ENCODE results near the gene LST1. TPM values are rescaled to one million over a fixed set of nuclear protein-coding genes. Genes with fewer than 3 reads are reported as not detected.

LST1 gene
- total and polyA plus RNA-seq, 2 of the 8 experiments (the other 6 are each of a cell fraction or from before 2014, with no cell fraction given), result not detected

DNA sequence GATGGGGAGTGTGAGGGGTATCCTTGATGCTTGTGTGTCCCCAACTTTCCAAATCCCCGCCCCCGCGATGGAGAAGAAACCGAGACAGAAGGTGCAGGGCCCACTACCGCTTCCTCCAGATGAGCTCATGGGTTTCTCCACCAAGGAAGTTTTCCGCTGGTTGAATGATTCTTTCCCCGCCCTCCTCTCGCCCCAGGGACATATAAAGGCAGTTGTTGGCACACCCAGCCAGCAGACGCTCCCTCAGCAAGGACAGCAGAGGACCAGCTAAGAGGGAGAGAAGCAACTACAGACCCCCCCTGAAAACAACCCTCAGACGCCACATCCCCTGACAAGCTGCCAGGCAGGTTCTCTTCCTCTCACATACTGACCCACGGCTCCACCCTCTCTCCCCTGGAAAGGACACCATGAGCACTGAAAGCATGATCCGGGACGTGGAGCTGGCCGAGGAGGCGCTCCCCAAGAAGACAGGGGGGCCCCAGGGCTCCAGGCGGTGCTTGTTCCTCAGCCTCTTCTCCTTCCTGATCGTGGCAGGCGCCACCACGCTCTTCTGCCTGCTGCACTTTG lies 10.7 kb upstream of the LST1 start, which contains the start of gene TNF (continued):
- no peak for TF ChIP-seq NANOG (IDR thresholded peaks at IDR 0.05; ENCODE audit: insufficient read depth, low read depth, low read length, poor library complexity, severe bottlenecking)
- TF ChIP-seq RAD21 (IDR thresholded peaks at IDR 0.05 in 1 of 2, conservative IDR thresholded peaks at IDR 0.05 in 1 of 2; ENCODE audit: low read depth in 2 of 2, low read length in 2 of 2), result no peak
- TF ChIP-seq, protein P1, sequence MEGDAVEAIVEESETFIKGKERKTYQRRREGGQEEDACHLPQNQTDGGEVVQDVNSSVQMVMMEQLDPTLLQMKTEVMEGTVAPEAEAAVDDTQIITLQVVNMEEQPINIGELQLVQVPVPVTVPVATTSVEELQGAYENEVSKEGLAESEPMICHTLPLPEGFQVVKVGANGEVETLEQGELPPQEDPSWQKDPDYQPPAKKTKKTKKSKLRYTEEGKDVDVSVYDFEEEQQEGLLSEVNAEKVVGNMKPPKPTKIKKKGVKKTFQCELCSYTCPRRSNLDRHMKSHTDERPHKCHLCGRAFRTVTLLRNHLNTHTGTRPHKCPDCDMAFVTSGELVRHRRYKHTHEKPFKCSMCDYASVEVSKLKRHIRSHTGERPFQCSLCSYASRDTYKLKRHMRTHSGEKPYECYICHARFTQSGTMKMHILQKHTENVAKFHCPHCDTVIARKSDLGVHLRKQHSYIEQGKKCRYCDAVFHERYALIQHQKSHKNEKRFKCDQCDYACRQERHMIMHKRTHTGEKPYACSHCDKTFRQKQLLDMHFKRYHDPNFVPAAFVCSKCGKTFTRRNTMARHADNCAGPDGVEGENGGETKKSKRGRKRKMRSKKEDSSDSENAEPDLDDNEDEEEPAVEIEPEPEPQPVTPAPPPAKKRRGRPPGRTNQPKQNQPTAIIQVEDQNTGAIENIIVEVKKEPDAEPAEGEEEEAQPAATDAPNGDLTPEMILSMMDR (IDR thresholded peaks at IDR 0.05; ENCODE audit: control extremely low read depth in 1 of 3, insufficient read depth in 1 of 3, low read depth in 1 of 3, low read length in 3 of 3), result no peak
- no peak for TF ChIP-seq MAFK (IDR thresholded peaks at IDR 0.05; ENCODE audit: low read depth, low read length)
